NCI-H1694 treated with DMSO at 0.1 percent for 48 hours (cell line): Measurements from ENCODE around the gene PMEL.
"Not testable (repeated sequence)": the region's sequence is repeated elsewhere in the genome, so short reads cannot be mapped to it uniquely, and the experiment has no call there.

ENCODE experiments used
- DNase-seq: peaks from one replicate; lab custom pipeline; 2025; lab: John Stamatoyannopoulos, UW

Gene PMEL

DNA sequence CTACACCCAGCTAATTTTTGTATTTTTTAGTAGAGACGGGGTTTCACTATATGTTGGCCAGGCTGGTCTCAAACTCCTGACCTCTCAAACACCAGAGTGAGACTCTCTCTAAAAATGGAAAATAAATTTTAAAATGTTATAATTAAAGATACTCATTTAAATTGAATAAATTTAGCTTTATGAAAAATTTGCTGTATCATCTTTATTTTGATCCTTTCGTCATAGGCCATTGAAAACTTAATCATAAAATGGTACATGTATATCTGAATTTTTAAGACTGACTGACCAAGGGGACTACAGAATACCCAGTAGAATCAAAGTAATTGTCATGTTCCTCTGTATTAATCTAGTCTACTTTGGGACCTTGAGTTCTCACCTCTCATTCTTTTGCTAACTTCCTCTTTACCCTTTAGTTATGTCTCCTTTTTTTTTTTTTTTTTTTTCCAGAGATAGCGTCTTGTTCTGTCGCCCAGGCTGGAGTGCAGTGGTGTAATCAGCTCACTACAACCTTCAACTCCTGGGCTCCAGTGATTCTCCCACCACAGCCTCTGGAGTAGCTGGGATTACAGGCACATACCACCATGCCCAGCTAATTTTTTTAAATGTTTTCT, 17.5 kb upstream of the PMEL start:
- DNase-seq = no peak

DNA sequence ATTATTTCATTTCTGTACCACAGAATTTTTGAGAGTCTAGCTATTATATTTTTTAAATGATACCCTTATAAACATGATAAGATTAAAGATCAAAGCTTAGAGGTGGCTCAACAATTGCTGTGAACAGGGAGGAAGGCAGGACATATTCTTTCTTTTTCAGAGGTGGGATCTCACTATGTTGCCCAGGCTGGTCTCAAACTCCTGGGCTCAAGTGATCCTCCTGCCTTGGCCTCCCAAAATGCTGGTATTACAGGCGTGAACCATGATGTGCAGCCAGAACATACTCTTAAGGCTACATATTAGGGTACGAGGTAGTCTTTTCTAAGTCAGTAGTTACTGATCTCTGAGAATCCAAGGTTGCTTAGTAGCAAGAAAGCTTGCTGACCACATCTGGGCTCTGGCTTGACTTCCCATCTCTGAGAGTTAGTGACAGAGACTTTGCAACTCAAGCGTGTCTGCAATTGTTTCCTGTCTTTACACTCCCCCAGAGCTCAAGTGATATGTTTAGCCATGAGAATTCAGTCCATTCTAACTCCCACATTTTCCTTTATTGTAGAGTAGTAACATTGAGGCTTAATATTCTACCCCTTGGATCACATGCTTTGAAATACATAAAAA, 16.6 kb upstream of the PMEL start:
- no peak for DNase-seq

DNA sequence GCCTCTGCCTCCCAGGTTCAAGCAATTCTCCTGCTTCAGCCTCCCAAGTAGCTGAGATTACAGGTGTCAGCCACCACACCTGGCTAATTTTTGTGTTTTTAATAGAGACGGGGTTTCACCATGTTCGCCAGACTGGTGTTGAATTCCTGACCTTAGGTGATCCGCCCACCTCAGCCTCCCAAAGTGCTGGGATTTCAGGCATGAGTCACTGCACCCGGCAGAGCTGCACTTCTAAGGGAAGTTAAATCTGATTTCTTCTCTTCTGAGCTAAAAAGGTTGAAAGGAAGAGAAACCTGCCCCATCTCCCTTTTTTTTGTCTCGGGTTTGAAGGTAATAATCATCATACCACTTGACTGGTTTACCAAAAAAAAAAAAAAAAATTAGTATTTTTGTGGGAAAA, 16.0 kb upstream of the PMEL start:
- not testable (repeated sequence) for DNase-seq

DNA sequence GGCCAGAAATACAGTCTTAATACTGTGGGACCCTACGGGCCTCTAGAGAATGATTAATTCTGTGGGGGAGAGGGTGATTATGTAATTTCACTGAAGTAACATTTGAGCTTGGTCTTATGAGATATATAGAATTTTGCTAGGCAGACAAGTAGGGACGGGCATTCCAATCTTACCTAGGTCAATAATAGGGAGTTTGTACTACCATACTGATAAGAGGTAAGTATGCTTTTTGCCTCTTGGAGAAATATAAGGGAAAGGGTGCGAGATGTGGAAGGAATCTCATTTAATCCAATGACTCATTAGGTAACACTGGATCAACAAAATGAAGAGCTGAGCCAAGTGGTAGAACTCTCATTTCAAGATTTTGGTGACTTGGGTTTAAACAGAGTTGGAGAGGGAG, 13.2 kb upstream of the PMEL start:
- no peak for DNase-seq

DNA sequence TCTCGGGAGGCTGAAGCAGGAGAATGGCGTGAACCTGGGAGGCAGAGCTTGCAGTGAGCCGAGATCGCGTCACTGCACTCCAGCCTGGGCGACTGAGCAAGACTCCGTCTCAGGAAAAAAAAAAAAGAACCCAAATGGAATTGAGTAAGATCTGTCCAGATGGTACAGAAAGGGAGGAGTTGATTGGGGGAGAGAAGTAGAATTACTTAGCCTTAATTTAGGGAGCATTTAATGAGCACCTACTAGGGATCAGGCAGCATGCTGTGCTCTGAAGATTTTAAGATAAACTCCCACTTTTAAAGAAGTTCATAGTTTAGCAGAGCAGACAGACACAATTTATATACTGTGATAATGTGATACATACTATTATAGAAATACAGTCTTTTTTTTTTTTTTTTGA, 12.6 kb upstream of the PMEL start:
- no peak for DNase-seq

DNA sequence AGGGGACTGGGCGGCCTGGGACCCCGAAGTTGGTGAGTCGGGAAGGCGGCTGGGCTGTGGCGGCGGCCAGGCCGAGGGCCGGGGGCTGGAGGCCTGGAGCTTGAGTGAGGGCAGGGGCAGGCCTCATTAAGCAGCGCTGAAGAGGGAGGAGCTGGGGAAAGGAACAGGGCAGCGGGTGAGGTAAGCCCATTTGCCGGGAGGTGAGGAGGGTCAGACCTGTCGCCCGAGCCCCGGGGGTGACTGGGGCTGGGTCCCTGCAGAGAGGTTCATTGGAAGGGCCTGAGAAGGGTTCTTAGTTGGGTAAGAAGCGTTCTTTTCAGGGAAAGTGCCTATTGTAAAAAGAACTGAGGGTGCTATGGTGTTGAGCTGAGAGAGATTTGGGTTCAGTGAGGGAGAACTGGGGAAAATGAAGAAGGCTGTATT, 8.5 kb upstream of the PMEL start:
- no peak for DNase-seq

DNA sequence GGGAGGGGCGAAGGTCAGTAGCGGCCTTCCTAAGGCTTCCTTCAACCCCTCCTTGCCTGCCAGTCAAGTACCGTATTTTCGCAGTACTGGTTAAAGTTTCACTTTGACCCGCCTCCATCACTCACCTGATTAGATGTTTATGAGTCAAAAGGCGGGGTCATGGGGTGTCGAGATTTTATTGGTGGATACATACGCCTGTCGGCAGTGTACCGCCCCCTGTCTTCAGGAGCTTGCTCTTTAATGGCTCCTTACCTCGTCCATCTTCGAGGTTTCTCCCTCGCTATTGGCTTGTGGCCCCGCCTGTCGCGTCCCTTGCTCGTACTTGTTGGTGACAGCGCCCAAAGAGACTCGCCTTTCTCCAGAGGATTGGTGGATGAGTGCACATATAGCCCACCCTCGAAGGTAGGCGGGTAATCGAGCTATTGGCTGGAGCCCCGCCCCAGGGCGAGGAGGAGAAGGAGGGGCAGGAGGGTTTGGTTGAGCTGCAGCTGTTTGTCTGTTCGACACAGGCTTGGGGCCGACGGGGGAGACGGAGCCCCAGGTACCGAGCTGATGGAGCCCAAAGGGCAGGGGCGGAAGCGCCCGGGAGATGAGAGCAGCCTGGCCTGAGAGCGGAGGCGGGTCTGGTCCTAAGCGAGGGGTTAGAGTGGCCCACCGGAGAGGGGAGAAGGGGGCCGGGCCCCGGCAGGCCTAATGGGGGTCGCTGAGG, 7.9 kb upstream of the PMEL start, which contains the start of gene RAB5B:
RAB5B (plus strand) TSS at position 480 of the 709 bp plus-strand sequence. CDS start 12,883 bp downstream, outside the sequence.
- peak; percentile 99 for DNase-seq

DNA sequence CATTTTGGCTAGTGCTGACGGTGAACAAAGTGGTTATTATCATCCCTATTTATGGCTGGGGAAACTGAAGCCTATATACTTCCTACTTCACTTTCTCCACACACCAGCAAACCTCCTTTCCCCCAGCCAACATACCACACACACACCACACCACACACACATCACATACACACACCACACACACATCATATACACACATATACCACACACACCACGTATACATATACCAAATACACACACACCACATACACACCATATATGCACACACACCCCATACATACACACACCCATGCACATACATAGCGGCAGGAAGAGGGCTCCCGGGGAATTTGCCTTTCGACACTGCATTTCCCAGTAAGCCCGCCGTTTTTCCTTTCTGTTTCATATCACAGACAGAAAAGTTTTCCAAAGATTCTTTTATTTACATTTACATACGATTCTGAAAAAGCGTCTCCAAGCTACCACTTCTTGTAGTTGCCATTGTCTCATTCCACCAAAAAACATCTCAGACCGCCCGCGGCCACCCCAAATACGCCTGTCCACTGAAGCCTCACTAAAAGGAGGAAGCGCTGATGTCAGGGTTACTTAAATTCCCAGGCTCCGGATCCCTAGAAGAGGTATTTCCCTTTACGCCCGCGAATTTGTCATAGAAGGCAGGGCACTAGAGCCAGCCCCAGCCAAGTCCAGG, 7.2 kb upstream of the PMEL start:
- peak; percentile 38 for DNase-seq

DNA sequence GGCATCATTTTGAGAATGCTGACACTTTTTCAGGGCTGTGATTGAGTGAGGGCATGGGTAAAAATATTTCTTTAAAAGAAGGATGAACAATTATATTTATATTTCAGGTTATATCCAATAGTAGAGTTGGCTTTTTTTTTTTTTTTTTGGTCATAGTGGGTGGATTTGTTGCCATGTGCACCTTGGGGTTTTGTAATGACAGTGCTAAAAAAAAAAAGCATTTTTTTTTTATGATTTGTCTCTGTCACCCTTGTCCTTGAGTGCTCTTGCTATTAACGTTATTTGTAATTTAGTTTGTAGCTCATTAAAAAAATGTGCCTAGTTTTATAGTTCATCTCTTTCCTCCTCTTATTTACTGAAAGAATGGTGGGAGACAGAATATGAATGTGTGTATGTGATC, 6.6 kb upstream of the PMEL start:
- DNase-seq = no peak

DNA sequence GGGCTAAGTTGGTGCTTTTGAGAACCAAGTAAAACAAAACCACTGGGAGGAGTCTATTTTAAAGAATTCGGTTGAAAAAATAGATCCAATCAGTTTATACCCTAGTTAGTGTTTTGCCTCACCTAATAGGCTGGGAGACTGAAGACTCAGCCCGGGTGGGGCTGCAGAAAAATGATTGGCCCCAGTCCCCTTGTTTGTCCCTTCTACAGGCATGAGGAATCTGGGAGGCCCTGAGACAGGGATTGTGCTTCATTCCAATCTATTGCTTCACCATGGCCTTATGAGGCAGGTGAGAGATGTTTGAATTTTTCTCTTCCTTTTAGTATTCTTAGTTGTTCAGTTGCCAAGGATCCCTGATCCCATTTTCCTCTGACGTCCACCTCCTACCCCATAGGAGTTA, 6.2 kb upstream of the PMEL start:
- no peak for DNase-seq

DNA sequence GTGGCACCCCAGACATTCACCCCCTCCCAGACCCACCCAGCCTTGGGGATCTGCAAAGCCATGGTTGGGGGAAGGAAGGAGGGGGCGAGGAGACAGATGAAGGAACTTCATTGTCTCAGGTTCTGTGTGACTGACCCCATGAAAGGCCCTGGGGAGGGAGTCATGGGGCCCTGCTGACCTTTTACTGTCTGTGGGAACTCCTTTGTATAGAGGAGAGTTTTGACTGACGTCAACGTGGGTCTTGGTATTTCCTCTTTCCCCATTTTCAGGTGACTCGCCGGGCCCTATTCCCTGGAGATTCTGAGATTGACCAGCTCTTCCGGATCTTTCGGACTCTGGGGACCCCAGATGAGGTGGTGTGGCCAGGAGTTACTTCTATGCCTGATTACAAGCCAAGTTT, 4.9 kb upstream of the PMEL start:
- DNase-seq = no peak

DNA sequence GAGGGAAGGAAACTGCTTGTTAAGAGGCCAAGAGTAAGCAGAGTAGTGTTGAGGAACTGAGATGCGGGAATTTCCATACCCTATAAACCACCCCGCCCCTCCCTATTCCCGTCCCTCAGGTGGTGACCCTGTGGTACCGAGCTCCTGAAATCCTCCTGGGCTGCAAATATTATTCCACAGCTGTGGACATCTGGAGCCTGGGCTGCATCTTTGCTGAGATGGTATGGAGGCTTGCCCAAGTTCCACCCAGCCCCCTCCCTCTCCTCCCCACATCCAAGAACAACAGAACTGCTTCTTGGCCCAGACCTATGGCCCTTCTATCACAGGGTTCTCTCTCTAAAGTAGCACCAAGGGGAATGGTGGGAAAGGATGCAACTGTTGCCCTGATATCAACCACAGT, 3.5 kb upstream of the PMEL start:
- DNase-seq = no peak

DNA sequence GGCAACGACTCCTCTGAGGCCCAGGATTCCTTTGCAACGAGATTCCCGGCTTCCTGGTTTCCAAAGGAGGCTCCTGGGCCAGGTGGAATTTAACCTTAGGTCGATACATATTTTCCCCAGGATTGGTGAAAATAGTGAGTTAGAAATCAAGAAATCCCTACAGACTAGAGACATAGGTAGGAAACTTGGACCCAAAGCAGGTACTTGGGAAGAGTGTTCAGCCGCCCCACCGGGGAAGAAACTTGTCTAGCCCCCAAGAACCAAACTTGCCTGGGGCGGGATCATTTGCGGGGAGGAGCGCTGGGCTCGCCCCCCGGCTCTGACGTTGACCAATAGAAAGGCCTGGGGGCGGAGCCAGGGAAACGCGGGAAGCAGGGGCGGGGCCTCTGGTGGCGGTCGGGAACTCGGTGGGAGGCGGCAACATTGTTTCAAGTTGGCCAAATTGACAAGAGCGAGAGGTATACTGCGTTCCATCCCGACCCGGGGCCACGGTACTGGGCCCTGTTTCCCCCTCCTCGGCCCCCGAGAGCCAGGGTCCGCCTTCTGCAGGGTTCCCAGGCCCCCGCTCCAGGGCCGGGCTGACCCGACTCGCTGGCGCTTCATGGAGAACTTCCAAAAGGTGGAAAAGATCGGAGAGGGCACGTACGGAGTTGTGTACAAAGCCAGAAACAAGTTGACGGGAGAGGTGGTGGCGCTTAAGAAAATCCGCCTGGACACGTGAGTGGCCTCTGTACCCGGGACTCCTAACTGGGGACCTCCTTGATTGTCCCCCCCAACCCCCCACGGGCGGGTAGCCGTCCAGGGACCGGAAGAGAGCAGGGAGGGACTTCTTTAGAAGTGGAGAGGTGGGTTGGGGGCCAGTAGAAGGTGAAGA, 803 bp upstream of the PMEL start, which contains the start of gene CDK2:
CDK2 (plus strand) TSS at position 423 of the 874 bp plus-strand sequence; CDS start at position 602, 179 bp downstream.
- peak; percentile 55 for DNase-seq

DNA sequence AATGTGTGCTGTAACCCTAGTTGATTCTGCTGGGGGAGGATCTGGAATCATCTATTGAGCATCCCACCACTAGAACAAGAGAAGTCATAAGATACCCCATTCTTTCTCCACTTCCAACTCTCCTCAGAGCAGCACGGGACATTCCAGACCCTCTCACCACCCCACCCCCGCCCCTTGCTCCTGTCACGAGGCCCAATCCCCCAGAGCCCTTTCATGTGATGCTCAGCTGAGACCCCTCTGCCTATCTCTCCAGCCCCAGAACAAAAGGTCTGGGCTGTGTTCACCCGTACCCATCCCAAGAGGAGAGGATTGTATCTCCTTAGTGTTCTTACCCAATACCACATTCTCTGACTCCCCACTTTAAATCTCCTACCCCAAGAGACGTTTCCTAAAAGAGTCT, 602 bp downstream of the PMEL start:
- no peak for DNase-seq

DNA sequence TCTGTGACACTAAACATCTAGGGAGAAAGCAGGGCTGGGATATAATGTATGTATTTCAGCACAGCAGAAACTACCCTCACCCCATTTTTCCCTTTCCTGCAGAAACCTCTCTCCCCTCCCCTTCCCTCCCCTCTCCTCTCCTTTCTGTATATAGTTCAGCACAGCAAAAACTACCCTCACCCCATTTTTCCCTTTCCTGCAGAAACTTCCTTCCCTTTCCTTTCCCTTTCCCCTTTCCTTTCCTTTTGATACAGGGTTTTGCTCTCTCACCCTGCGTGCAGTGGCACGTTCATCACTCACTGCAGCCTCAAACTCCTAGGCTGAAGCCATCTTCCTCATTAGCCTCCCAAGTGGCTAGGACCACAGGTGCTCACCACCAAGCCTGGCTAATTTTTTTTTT, 2.1 kb downstream of the PMEL start:
- DNase-seq = no peak

DNA sequence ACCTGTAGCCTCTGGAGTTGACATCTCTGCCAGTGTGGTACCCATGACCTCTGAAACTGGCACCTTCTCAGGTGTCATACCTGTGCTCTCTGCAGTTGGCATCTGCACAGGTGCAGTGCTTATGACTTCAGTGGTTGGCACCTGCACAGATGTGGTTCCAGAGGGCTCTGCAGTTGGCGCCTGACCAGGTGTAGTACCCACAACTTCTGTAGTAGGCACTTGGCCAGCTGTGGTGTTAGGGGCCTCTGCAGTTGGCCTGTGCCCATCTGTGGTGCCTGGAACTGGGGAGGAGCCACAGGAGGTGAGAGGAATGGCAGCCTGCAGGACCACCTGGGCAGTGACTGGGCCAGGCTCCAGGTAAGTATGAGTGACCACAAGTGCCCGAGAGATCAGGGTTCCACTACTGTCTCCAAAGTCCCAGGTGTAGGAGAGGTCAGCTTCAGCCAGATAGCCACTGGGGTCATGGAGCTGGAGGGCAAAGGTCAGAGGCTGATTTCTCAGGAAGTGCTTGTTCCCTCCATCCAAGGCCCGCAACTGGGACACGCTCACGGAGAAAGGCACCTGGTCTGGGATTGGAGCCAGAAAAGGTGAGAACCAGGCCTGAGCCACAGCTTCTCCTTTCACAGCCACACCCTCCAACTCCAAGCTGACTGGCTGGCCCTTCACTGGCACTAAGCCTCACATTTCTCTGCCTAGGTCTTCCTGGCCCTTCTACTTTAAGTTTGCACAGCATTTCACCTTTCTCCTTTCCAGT, 8.6 kb downstream of the PMEL start:
- DNase-seq = no peak

DNA sequence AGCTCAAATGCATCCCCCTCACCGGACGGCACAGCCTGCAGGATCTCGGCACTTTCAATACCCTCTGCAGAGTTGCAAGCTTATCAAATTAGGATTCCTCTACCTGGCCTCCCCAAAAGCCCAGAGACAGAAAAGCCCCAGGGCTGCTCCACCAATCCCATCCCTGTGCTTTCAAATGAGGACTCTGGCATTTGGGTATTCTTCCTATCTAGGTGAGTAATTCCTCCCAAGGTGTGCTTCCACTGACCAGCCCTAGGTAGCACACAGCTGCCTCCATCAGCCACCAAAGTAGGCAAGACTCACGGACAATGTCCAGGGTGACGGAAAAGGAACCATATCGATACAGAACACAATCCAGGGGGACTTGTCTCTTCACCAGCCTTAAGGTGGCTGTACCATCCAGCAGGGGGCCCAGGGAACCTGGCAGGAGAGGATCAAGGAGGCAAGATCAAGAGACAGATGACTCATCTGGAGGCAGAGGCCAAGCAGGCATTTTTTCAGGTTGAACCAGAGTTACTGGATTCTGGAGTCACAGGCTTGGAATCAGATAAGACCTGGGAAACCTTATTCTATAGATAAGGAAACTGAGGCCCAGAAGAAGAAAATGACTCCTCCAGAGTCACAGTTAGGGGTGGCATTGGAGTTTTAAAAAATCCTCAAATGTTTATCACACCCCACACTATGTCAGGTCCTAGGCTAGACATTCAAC, 9.9 kb downstream of the PMEL start:
- DNase-seq = no peak

DNA sequence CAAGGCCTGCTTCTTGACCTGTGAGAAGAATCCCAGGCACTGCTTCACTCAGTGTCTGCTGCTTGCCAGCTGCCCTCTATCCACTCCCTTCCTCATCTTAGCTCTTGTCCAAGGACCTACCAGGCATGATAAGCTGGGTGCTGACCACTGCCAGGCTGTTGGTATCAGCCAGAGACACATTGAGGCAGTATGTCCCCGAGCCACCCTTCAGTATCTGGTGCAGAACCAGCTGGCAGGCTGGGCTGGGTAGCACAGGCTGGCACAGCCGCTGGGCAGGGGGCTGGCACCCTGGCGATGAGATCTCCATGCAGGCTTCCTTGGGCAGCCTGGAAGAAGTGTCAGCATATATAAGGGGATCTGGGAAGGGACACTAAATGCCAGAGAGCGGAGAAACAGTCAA, 10.5 kb downstream of the PMEL start:
- DNase-seq = no peak

DNA sequence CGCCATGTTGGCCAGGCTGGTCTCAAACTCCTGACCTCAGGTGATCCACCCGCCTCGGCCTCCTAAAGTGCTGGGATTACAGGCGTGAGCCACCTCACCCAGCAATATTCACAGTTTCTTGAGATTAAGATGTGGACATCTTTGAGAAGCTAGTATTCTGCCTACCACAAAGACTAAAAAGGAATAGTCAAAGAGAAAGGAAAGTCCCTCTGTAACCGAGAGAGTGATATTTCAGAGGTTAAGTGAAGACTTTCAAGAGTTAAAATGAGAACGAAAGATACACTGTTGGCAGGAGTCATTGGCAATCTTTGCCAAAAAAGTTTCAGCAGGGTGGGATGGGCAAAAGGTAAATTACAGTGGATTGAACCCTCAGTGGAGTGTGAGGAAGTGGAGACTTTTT, 19.3 kb downstream of the PMEL start:
- no peak for DNase-seq

DNA sequence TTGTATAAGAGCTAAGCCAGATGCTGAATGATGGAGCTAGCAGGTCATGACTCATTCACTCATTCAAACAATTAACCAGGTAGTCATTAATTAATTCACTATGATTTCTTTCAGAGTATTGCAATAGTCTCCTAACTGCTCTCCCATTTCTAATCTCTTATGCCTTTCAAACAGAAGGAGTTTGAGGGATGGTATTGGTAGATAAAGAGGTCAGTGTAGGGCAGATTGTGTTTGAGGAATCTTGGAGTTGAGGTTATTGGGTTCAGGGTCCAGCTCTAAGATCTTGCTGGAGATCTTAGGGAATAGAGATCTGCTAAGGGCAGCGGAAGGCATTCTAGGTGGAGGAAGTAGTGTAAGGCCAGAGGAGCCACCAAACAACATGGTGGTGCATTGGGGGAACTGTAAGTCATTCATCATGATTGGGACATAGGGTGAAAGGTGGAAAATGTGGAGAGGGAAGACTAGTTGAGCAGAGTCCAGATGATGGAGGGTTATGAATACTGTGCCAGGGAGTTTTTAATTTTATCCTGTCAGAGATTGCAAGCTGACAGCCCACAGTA, 23.2 kb downstream of the PMEL start:
- no peak for DNase-seq
